Brain pericyte (primary cell): ENCODE measurements around the gene SRGAP2B.
"Not testable (repeated sequence)": the region's sequence is repeated elsewhere in the genome, so short reads cannot be mapped to it uniquely, and the experiment has no call there.

Experiments used
- DNase-seq: peaks from one replicate; pipeline ENCODE4 v3.0.0-alpha.2; 2012; ENCODE audit warnings: low read depth, low spot score

SRGAP2B gene

GRCh38 chr1:144947495-144947894 is 147.6 kb downstream of the SRGAP2B start:
- not testable (repeated sequence) for DNase-seq

- DNase-seq: not testable (repeated sequence)
Measured at GRCh38 chr1:144946525-144947480, 148.3 kb downstream of the SRGAP2B start.

GRCh38 chr1:144941710-144942109 is 153.4 kb downstream of the SRGAP2B start:
- not testable (repeated sequence) for DNase-seq

GRCh38 chr1:144940054-144940453 is 155.1 kb downstream of the SRGAP2B start:
- DNase-seq: not testable (repeated sequence)

- DNase-seq: not testable (repeated sequence)
Measured at GRCh38 chr1:144938627-144939026, 156.5 kb downstream of the SRGAP2B start.

GRCh38 chr1:144936186-144936732 is 158.9 kb downstream of the SRGAP2B start:
- not testable (repeated sequence) for DNase-seq

- DNase-seq: not testable (repeated sequence)
Measured at GRCh38 chr1:144935310-144935709, 159.8 kb downstream of the SRGAP2B start.

GRCh38 chr1:144933014-144933413 is 162.1 kb downstream of the SRGAP2B start:
- DNase-seq: not testable (repeated sequence)

- DNase-seq: not testable (repeated sequence)
Measured at GRCh38 chr1:144932153-144932552, 163.0 kb downstream of the SRGAP2B start.

- not testable (repeated sequence) for DNase-seq
Measured at GRCh38 chr1:144931553-144931952, 163.6 kb downstream of the SRGAP2B start.

- not testable (repeated sequence) for DNase-seq
Measured at GRCh38 chr1:144930085-144930777, 164.9 kb downstream of the SRGAP2B start.

GRCh38 chr1:144927292-144927691 is 167.8 kb downstream of the SRGAP2B start:
- DNase-seq: not testable (repeated sequence)

GRCh38 chr1:144923640-144924039 is 171.5 kb downstream of the SRGAP2B start:
- not testable (repeated sequence) for DNase-seq

- not testable (repeated sequence) for DNase-seq
Measured at GRCh38 chr1:144922785-144923184, 172.3 kb downstream of the SRGAP2B start.

GRCh38 chr1:144919106-144919505 is 176.0 kb downstream of the SRGAP2B start:
- not testable (repeated sequence) for DNase-seq

GRCh38 chr1:144918027-144918603 is 177.0 kb downstream of the SRGAP2B start:
- not testable (repeated sequence) for DNase-seq

GRCh38 chr1:144917154-144918026 is 177.7 kb downstream of the SRGAP2B start:
- DNase-seq: not testable (repeated sequence)

- DNase-seq: not testable (repeated sequence)
Measured at GRCh38 chr1:144913977-144914734, 181.0 kb downstream of the SRGAP2B start.

GRCh38 chr1:144913458-144913857 is 181.7 kb downstream of the SRGAP2B start:
- not testable (repeated sequence) for DNase-seq

GRCh38 chr1:144910729-144911128 is 184.4 kb downstream of the SRGAP2B start:
- not testable (repeated sequence) for DNase-seq
